SK-N-SH (cell line): ENCODE results near the gene VSIG10L.

Experiments
- EP300 ChIP-seq, 2 experiments: IDR thresholded peaks; 2 replicates each; pipeline versions ENCODE4 v1.4.0 to v1.6.1; 2012; ENCODE audit warnings: borderline replicate concordance in 1 of 2, low read depth in 1 of 2, low read length in 1 of 2
- GATA2 ChIP-seq: sonication (generic); formaldehyde crosslinking; IDR thresholded peaks from 2 replicates; pipeline ENCODE4 v1.5.0; 2020; ENCODE audit warnings: mild to moderate bottlenecking, missing genetic modification reagents
- SMC3 ChIP-seq: IDR thresholded peaks from 2 replicates; pipeline ENCODE4 v1.6.1; 2012; ENCODE audit warnings: low read depth, low read length, improper control_type of control experiment
- YY1 ChIP-seq: IDR thresholded peaks from 2 replicates; pipeline ENCODE4 v1.4.0; 2012; ENCODE audit warnings: low read depth, mild to moderate bottlenecking
- TF ChIP-seq, protein P1 (sequence below): fragments of 200-600 bp; sonication (generic); IDR thresholded peaks from 2 replicates; pipeline ENCODE4 v1.6.1; 2017; ENCODE audit warnings: antibody characterized with exemption, mild to moderate bottlenecking, moderate library complexity
- TF ChIP-seq, protein P2 (sequence below): IDR thresholded peaks from 2 replicates; pipeline ENCODE4 v1.4.0; 2012; ENCODE audit warnings: low read depth
- TF ChIP-seq, protein P3 (sequence below): IDR thresholded peaks from 2 replicates; pipeline ENCODE4; 2012
- TF ChIP-seq, protein P4 (sequence below): fragments of 150-350 bp; IDR thresholded peaks from 2 replicates; pipeline ENCODE4 v1.6.1; 2017; ENCODE audit warnings: antibody characterized with exemption, low read length, low read depth, borderline replicate concordance
- TF ChIP-seq, protein P5 (sequence below): IDR thresholded peaks from 2 replicates; pipeline ENCODE4 v1.6.1; 2012; ENCODE audit warnings: mild to moderate bottlenecking, low read depth, low read length, moderate library complexity

DNA sequence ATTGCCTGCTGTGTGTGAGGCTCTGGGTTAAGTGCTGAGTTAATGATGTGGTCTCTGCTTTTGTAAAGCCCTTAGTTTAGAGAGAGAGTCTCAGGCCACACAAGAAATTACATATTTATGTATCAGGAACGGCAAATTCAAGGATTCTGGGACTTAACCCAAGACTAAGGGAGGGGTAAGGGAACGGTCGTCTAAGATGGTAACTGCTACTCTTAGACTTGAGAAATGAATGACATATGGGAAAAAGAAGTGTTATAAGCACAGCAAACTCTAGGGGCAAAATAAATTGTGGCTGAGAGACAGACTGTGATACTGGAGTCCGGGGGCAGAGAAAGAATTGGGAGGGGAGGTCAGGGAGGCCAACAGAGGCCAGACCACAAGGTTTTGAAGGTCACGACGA, 10.2 kb downstream of the VSIG10L start:
- TF ChIP-seq, protein P1, sequence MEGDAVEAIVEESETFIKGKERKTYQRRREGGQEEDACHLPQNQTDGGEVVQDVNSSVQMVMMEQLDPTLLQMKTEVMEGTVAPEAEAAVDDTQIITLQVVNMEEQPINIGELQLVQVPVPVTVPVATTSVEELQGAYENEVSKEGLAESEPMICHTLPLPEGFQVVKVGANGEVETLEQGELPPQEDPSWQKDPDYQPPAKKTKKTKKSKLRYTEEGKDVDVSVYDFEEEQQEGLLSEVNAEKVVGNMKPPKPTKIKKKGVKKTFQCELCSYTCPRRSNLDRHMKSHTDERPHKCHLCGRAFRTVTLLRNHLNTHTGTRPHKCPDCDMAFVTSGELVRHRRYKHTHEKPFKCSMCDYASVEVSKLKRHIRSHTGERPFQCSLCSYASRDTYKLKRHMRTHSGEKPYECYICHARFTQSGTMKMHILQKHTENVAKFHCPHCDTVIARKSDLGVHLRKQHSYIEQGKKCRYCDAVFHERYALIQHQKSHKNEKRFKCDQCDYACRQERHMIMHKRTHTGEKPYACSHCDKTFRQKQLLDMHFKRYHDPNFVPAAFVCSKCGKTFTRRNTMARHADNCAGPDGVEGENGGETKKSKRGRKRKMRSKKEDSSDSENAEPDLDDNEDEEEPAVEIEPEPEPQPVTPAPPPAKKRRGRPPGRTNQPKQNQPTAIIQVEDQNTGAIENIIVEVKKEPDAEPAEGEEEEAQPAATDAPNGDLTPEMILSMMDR: no peak
- TF ChIP-seq, protein P2, sequence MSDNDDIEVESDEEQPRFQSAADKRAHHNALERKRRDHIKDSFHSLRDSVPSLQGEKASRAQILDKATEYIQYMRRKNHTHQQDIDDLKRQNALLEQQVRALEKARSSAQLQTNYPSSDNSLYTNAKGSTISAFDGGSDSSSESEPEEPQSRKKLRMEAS: no peak
- TF ChIP-seq EP300 (IDR thresholded peaks at IDR 0.05; ENCODE audit: borderline replicate concordance in 1 of 2, low read depth in 1 of 2, low read length in 1 of 2): no peak
- TF ChIP-seq, protein P3, sequence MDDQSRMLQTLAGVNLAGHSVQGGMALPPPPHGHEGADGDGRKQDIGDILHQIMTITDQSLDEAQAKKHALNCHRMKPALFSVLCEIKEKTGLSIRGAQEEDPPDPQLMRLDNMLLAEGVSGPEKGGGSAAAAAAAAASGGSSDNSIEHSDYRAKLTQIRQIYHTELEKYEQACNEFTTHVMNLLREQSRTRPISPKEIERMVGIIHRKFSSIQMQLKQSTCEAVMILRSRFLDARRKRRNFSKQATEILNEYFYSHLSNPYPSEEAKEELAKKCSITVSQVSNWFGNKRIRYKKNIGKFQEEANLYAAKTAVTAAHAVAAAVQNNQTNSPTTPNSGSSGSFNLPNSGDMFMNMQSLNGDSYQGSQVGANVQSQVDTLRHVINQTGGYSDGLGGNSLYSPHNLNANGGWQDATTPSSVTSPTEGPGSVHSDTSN: no peak
- no peak for TF ChIP-seq YY1
- TF ChIP-seq, protein P4, sequence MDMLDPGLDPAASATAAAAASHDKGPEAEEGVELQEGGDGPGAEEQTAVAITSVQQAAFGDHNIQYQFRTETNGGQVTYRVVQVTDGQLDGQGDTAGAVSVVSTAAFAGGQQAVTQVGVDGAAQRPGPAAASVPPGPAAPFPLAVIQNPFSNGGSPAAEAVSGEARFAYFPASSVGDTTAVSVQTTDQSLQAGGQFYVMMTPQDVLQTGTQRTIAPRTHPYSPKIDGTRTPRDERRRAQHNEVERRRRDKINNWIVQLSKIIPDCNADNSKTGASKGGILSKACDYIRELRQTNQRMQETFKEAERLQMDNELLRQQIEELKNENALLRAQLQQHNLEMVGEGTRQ: no peak
- no peak for TF ChIP-seq SMC3
- TF ChIP-seq, protein P5, sequence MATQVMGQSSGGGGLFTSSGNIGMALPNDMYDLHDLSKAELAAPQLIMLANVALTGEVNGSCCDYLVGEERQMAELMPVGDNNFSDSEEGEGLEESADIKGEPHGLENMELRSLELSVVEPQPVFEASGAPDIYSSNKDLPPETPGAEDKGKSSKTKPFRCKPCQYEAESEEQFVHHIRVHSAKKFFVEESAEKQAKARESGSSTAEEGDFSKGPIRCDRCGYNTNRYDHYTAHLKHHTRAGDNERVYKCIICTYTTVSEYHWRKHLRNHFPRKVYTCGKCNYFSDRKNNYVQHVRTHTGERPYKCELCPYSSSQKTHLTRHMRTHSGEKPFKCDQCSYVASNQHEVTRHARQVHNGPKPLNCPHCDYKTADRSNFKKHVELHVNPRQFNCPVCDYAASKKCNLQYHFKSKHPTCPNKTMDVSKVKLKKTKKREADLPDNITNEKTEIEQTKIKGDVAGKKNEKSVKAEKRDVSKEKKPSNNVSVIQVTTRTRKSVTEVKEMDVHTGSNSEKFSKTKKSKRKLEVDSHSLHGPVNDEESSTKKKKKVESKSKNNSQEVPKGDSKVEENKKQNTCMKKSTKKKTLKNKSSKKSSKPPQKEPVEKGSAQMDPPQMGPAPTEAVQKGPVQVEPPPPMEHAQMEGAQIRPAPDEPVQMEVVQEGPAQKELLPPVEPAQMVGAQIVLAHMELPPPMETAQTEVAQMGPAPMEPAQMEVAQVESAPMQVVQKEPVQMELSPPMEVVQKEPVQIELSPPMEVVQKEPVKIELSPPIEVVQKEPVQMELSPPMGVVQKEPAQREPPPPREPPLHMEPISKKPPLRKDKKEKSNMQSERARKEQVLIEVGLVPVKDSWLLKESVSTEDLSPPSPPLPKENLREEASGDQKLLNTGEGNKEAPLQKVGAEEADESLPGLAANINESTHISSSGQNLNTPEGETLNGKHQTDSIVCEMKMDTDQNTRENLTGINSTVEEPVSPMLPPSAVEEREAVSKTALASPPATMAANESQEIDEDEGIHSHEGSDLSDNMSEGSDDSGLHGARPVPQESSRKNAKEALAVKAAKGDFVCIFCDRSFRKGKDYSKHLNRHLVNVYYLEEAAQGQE: no peak
- no peak for TF ChIP-seq GATA2 (CRISPR knock-in tag)
